Epidermal melanocyte (primary cell): ENCODE data around the gene RER1.

ENCODE experiments used
- DNase-seq: peaks from one replicate; pipeline ENCODE4 v3.0.0; 2011; ENCODE audit warnings: low spot score; ENCODE audit not compliant: insufficient read length

The RER1 gene

DNA sequence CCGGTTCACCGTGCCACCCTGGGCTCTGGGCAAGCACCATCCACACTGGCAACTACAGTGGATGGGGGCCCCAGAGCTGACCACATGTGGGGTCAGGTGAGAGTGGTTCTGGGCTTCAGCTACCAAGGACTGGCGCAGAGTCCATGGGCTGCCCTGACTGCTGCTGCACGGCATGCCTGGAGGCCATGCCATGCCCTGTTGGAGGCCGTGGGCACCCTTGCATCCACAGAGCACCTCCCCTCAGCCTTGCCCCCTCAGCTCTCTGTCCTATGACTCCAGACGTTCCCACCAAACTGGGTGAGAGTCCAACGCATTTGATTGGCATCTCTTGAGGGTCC lies 15.7 kb upstream of the RER1 start:
- DNase-seq: no peak

DNA sequence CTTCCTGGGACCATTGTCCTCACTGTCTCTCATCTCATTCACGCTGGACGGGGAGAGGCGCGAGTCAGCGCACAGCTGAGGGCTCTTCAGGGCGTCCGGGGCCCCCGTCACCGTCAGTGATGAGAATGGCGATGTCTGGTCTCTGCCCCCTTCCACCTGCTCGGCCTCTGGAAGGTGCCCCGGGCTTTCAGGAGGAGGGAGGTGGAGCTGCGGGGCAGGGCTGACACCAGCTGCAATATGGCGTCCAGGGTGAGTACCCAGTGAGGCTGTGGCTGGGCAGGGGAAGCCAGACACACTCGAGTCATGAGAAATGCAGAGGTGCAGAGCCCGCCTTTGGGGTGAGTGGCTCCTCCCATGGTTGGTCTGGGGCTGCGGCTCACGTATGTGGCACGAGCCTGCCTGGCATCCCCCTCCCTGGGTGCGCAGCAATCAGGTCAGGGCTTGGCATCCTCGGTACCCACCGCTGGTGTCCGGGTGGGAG lies 15.3 kb upstream of the RER1 start:
- no peak for DNase-seq

DNA sequence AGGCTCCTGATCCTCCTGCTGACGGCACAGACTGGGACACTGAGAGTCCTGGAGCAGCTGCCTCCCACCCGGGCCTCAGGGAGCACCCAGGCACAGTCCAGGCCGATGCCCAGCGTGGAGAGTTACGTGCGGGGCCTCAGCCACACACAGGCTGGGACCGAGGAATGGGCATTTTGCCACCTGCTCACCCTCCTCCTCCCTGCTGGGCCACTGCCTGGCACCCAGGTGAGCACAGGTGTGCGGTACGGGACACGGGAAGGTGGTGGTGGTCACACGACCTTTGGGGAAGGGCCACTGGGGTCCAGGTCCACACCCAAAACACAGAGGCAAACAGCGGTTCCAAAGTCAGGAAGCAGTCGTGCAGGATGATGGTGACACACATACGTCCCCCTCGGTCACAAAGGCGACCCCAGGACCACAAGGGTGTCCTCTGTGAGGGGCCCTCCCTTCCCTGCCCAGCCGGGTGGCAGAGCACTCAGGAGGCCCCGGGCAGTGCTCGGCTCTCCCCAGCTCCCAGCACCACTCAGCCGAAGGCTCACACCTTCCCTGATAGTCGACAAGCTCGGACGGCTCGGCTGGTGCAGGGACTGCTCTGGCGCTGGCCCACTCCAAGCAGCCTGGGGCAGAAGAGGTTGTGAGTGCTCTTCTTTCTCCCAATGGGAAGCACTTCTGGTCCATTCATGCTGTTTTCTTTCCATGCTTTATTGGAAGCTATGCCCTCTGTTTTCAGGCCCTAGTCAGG lies 14.5 kb upstream of the RER1 start:
- DNase-seq: no peak

DNA sequence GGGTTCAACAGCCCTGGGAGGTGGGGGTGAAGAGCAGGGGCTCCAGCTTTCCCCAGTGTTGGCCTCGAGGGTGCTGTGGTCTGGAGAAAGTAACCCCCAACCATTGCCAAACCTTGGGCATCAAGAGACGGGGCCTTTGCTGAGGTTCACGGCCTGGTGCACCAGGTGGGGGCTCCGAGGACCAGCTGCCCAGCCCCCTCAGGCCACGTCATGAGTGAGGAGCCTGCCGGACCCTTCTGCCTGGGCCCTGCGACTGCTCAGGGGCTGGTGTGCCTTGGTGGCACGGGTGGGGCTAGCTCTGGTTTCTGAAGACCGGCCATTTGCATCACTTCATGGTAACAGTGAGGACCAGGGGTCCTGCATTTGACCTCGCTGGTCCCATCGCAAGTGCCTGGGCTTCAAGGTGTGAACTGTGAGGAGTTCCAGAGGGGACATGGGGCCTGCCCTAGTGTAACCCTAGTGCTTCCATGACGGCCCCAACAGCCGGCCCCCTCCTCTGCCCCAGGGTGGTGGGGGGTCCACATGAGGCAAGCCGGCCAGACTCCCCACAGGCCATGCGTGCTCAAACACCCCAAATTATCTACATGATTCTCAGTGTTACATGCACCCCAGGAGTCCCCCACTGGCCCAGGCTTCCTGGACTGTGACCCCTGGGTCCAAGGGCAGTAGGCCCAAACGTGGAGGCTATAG lies 13.7 kb upstream of the RER1 start:
- DNase-seq: no peak

DNA sequence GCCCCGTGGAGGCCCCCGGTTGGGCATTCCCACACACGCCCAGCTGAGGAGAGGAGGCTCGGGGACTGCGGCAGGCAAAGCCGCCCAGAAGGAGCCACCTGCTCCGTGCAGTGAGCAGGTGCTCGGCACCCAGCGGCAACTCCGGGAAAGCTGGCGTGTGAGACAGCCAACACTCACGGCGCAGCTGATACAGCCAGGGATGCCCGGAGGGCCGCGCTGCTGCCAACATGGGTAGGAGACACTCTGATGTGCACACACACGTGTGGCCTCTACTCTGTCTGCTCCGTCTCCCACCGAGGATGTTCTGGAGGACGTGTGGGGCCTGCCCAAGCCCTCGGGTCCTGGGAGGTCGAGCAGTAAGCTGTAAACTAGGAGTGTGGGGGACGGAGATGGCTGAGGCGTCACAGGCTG lies 13.2 kb upstream of the RER1 start:
- no peak for DNase-seq

DNA sequence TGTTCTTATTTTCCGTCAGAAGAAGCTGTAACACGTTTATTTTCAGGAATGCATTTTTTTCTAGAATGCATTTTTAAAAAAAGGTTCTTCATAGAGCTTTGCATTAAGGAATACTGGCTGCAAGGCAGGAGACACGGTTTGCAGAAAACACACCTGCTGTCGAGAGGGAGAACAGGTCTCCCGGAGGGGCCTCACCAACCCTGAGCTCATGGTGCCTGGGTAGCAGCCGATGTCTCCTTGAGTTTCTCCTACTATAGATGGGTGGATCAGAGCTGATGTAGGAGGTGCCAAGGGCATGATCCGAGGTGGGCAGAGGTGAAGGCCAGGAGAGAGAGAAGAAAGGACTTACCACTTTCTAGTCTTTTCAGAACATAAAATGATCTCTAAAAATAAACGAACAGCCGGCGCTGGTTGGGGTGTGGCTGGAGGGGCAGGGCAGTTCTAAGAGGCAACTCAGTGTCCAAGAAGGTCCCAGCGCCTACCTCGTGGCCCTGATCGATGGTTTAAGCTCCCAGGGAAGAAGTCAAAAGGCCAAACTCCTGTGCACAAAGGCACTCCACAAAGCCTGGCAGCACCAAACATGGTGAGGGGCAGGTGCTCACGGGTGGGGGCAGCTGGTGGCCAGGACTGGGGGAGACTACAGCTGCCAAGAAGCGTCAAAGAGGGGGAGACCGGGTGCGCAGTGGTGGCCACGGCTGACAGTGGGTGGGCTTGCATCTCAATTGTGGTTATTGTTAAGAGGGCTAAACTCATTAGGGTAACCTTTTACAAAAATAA lies 12.5 kb upstream of the RER1 start:
- DNase-seq: no peak

DNA sequence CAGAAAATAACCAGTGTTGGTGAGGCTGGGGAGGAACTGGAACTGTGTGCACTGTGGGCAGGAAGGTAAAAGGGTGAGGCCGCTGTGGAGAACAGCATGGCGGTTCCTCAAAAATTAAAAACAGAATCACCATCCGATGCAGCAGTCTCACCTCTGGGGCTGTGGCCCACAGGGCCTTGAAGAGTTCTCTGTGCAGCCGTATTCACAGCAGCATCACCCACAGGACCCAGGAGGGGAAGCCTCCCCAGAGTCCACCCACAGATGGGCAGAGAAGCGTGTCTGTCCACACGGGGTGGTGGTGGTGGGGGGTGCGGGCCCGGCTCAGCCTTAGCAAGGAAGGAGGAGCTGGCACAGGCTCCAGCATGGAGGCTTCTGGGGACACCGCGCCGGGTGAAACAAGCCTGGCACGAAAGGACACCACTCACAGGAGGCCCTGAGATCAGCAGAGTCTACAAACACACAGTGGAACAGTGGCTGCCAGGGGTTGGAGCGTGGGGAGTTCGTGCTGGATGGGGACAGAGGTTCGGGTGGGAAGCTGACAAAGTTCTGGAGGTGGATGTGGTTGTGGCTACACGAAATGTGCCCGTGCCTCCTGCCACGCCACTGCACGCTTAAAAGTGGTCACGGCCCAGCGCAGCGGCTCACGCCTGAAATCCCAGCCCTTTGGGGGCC lies 11.8 kb upstream of the RER1 start:
- DNase-seq: no peak

DNA sequence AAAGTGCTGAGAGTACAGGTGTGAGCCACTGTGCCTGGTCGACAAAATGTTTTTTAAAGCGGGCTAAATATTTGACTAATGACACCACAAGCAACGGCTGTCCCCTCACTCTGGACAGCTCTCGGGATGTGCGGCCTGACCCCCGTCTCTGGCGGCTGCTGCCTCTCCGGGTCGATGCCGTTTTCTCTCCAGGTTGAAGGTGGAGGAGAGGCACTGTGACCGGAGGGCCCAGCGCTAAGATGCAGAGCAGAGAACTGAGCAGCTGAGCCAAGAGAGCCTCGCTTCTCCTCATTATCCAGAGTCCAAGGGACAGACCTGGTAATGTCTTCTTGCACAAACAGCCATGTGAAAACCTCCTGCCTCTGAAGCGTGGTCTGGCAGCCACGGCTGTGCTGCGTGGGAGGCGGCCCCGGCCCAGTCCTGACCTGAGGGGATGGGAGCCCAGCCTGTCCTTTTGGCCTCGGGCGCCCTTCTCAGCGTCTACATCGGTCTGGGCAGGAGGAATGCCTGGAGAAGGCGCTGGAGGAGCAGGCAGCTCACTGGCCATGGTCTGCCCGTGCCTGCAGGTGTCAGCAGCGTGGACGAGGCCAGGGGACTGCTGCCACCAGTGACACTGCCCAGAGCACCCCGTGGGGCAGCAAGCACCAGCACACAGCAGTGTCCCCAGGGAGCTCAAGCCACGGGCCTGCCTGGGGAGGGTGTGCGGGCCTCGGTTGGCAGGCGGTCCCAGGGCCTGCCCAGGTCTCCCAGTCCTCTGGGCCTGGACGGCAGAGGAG lies 10.6 kb upstream of the RER1 start:
- DNase-seq: no peak

DNA sequence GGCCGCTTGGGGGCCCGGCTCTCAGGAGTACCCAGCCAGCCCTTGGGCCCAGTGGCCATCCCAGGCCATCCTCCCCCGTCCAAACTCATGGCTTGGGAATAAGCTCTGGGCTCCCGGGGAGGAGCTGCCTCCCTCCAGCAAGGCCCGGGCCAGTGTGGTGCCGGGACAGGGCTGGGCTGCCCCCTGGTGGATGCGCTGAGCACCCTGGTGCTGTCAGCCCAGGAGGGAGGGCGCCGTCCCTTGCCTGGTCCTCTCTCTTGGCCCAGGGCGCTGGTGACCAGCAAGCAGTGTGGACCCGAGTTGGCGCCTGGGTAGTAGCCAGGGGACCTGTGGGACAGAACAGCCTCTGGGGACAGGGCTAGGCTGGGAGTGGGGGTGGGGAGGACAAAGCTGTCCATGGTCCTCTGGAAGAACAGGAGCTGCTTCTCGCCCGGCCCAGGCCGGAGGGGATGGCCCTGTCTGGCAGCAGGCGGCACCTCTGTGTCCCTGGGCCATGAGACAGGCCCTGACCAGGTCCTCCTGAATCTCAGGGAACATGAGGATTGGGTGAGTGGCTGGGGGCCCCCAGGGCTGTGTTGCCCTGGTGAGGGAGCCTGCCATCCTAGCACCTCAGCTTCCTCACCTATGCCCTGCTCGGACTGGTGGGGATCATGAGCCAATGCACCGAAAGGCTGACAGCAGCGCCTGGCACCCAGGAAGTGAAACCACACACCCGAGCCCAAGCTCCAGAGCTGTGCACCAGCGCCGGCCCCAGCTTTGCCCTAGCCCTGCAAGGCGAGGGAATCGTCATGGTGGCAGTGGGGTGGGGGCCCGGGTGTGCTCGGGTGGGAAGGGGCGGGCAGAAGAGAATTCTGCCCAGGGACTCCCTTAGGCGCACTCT lies 9.7 kb upstream of the RER1 start:
- DNase-seq: peak; percentile 97

DNA sequence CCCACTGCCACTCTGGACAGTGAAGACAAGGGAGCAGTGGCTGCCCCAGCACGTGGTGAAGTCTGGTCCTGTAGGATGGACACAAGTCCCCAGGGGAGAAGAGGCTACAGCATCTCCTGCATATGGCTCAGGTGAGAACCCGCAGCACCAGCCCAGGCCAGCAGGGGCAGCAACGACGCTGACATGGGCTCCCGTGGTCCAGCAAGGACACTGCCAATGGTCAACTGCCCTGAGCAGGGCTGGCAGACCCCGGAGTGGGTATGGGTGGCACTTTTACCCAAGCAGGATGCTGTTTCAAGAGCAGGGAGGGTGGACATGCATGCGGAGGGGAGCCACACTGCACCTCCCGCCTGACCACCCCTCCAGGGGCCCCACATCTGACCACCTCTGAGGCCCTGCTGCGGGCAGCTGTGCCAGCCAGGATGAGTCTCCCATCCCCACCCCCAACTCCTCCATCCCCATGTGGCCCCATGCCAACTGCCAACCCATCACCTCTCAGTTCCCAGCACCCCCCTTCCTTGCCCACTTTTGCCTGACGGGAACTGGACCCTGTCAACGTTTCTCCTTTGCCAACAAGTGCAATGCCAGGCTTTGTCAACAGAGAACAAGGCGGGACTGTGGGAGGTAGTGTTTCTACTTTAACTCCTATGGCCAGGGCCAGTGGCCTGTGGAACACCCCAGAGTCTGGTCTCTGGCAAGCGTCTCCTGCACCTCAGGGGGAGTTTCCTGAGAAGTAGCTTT lies 8.8 kb upstream of the RER1 start:
- no peak for DNase-seq

DNA sequence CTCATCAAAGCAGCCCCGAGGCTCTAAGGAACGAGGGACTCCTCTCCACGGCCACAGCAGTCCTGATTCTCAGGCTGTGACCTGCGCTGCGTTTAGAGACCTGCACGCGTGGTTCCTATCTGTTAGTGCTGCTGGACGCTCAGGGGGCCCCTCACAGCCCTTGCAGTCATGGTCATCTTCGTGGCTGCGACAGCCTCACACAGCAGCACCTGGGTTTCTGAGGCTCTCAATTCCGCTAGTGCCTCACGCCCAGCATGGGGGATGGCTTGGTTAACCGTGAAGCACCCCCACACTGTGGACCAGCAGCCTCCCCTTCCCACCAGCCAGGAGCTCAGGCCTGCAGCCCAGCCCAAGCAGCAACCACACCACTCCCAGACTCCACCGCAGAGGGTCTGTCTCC lies 8.1 kb upstream of the RER1 start:
- DNase-seq: no peak

DNA sequence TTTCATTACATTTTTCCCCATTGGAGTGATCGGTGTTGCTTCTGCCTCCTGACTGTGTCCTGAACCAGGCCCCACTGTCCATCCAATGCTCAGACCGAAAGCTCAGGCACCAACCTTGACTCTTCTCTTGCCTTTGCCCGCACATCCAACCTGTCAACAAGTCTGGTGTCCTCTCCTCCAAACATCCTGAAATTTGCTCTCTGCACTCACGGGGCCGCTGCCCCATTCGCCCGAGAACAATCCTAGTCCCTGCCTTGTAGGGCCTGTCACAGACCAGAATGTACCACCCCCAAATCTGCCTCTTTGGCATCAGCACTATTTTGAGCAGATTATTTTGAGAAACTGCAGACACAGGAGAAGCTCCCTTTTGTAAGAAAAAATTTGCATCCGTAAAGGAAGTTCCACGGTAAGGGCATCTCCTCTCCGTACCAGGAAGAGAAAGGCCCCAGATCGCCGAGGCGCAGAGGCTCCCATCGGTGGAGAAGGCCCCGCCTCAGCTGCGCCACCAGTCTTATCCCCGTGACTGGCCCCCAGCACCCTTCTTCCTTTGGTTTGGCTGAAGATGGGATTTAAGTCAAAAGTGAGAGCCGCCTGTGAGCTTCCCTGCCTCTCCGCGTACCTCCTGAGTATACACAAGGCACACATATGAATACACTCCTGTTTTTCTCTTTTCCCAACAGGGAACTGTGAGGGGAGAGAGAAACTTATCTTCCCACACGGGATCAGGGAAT lies 7.3 kb upstream of the RER1 start:
- DNase-seq: no peak

DNA sequence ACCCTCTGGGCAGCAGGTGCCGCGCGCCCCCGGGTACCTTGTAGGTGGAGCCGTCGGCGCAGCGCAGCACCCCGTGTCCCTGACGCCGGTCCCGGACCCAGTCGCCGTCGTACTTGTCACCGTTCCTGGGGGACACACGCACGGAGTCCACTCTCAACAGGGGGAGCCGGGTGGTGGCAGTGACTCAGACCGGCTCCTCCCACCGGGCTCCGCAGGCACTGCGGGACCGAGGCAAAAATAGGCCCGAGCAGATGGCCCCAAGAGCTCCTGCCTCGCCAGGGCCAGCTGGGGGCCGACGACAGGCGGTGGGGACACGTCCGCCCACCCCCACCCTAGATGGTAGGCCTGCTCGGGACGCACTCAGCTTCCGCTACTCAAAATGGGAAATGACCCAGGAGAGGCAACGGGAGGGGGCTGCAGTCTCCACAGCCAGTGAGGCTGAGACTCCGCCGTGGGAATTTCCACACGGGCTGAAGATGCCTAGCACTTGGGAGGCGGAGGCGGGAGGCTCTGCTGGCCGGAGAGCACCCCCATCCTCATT lies 6.6 kb upstream of the RER1 start:
- DNase-seq: no peak

DNA sequence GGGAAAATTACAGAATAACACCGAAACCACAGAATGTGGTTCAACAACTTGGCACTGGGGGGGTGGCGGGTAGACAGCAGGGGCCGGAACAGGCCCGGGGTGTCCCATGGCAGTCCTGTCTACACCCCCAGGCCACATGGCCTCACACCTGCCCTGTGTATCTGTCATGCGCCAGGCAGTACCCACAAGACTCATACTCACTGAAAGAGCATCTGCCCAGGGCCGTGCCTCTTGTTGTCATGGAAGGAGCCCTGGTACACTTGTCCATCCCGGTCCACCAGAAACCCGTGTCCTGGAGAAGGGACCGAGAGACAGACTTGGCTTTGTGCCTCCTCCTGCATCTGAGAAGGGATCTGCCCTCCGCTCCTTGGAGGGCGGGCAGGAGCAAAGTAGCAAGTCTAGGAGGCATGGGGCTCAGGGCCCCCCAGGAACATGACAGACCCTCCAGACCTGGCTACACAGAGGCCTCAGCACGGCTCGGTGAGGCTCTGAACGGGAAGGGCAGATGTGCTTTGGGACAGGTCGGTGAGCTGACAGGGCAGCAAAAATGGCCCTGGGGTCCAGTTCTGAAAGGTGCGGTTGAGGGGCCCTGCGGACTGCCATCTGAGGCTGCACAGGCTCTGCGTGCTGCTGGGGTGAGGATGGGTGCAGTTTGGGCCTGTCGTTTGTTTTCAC lies 5.9 kb upstream of the RER1 start:
- DNase-seq: no peak

DNA sequence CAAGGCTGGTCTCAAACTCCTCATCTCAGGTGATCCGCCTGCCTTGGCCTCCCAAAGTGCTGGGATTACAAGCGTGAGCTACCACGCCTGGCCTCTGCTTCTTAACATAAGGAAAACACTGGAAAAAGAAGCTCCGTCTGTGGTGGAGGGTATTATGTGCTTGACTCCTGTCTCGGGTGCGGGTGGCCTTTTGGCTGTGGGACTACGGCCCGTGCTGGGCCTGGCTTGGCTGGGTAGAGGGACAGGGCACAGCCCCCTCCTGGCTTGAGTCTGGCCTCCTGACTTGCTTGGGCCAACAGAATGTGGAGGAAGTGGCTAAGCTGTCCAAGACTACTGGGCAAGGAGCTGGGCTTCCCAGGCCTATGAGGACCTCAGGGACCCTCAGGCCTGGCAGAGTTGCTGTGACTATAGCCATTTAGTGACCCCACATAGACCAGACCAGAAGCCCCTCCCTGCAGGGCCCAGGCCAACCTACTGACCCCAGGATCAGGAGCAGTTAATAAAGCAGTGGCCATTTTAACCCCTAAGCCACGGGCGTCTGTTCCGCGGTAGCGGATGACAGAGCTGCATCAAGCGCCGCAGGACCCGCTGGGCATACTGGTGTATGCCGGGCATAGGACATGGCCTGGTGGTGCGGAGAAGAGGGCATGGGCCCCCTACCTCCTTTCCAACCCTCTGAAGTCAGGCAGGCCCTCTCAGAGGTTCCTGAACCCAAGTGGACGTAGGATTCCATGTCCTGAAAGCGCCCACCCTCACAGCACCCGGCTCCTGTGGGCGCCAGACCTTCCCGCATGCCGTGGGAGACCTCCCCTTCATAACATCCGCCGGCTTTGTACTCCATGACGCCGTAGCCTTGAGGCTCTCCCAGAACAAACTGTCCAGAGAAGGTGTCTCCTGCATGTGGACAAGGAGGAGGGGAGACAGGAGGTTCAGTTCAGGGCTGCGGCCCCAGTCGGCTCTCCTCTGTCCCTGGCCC lies 4.7 kb upstream of the RER1 start:
- DNase-seq: no peak

DNA sequence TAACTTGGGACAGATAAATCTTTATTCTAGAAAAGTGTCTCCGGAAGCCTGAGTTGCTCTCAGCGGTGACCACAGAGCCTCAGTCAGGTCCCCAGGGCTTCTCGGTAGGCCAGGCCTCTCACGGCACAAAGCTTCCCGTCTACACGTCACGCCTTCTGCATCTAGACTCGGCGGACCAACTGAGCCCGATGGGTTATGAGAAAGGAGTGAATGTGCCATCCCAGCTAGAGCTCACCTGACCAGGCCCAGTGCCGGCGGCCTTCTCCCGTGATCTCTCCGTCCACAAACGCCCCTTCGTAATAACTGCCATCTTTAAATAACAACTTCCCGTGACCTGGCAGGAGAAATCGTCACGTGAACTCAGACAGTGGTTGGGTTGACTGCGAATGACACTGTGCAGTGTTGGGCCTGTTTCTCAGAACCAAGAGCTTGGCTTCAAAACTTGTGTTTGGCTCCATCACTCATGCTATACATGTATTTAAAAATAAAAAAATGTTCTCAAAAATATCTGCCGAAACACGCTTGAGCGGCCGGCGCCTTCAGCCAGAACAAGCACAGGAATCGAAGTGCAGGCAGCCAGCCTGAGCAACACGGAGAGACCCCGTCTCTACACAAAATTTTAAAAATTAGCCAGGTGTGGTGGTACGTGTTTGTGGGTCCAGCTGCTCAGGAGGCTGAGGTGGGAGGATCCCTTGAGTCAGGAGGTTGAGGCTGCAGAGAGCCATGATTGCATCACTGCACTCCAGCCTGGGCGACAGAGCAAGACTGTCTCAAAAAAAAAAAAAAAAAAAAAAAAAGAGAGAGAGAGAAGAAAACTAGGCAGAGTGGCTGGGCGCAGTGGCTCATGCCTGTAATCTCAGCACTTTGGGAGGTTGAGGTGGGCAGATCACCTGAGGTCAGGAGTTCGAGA lies 3.4 kb upstream of the RER1 start:
- no peak for DNase-seq
